Amniotic epithelial cell (primary cell): ENCODE results near the gene ABR.
A peak's percentile ranks its signal among the peaks of the same experiment; 100 is the strongest.
"Not testable (repeated sequence)": the region's sequence is repeated elsewhere in the genome, so short reads cannot be mapped to it uniquely, and the experiment has no call there.

Experiments used
- DNase-seq: peaks from one replicate; pipeline ENCODE4 v3.0.0-alpha.2; 2010; ENCODE audit warnings: low read depth

The ABR gene

GRCh38 chr17:1173432-1174262 is 6.1 kb downstream of the ABR start:
- no peak for DNase-seq

DNA sequence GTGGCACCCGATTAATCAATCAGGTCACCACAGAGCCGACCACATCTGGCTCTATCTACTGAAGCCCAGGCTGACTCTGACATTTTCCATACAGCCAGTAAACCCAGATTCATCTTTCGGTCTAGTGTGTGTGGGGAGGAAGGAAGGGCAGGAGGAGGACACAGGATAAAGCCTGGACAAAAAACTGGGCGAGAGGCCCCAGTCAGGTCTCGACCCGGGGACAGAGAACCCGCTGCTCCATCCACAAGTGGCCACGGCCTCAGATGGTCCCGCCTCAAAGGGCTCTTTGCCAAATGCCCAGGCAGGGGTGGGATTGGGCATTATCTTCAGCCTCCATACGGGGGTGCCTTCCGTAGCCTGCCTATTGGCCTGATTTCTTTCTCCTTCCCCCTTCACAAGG is 7.8 kb downstream of the ABR start:
- no peak for DNase-seq

GRCh38 chr17:1170739-1171138 is 9.0 kb downstream of the ABR start:
- DNase-seq = no peak

DNA sequence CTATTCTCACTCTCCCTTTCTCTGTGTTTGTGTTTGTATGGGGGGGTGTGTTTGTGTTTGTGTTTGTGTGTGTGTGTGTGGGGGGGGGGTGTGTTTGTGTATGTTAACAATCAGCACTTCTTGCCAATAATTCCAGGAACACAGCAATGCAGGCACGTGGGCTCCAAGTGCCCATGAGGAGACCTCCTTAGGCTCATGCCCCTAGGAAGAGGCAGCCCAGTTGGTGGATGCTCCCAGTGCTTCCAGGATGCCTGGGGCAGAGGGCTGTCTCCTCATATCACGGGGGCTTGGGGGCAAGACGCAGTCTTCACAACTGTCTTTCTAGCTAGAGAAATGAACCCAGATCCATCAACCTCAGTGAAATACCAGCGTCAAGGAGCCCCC is 9.9 kb downstream of the ABR start:
- DNase-seq = no peak

DNA sequence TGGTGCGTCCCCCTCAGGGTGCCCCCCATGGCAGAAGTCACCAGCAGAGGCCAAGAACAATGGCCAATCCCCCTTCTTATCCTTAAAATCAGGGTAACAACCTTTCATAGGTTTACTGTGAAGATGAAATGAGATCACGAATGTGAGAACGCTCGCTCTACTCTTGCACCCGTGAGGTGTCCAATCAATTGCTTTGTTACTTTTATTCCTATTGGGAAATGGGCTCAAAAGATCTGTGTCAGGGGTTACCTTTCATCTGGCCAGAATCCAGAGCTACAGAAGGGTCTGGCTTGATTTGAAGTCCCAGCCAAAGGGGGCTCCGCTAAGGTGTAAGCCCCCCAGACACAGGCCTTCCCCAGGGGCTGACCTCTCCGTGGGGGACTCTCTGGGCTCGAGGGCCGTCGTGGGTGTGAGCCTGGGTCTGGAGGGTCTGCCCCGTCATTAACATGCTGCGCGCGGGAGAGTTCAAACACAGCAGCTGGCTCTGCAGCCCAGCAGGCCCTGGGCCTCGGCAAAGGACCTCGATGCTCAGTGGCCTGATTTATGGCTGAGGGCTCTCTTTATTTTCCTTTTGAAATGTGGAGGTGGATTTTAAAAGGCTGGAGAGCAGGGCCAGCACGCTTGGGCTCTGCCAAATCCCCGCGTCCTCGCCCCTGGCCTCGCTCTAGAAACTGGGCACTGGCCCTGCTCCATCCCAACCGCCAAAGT is 10.4 kb downstream of the ABR start:
- no peak for DNase-seq

GRCh38 chr17:1168533-1169220 is 11.1 kb downstream of the ABR start:
- no peak for DNase-seq

- no peak for DNase-seq
These were observed 13.5 kb downstream of the ABR start for GRCh38 chr17:1166276-1166675.

- DNase-seq = no peak
These were observed 13.9 kb downstream of the ABR start for GRCh38 chr17:1165836-1166235.

- no peak for DNase-seq
These were observed 14.7 kb downstream of the ABR start for GRCh38 chr17:1164935-1165556.

DNA sequence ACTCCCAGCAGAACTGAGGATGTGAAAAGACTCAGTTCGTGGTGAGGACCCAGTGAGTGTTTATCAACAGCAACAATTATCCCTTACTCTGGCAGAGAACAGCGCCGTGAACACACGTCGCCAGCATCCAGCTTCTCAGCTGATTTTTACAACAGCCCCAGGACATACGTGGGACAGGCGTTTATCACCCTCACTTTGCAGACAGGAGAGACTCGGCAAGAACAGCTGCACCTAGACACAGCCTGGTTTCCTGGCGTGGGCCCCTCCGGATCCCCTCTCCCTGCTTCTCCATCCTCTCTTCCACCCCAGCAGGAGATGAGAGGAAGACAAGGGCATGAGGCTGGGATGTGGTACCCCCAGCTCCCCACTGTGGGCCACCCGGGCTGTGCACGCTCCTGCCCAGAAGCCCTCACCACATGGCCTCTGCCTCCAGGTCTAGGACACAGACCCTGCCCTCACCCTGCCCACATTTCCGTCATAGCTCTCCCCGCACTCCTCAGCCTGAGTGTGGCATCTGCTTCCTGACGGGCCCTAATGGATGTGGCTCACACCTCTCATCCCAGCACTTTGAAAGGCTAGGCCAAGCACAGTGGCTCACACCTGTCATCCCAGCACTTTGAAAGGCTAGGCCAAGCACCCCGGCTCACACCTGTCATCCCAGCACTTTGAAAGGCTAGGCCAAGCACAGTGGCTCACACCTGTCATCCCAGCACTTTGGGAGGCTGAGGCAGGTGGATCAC is 17.5 kb downstream of the ABR start:
- DNase-seq = no peak

DNA sequence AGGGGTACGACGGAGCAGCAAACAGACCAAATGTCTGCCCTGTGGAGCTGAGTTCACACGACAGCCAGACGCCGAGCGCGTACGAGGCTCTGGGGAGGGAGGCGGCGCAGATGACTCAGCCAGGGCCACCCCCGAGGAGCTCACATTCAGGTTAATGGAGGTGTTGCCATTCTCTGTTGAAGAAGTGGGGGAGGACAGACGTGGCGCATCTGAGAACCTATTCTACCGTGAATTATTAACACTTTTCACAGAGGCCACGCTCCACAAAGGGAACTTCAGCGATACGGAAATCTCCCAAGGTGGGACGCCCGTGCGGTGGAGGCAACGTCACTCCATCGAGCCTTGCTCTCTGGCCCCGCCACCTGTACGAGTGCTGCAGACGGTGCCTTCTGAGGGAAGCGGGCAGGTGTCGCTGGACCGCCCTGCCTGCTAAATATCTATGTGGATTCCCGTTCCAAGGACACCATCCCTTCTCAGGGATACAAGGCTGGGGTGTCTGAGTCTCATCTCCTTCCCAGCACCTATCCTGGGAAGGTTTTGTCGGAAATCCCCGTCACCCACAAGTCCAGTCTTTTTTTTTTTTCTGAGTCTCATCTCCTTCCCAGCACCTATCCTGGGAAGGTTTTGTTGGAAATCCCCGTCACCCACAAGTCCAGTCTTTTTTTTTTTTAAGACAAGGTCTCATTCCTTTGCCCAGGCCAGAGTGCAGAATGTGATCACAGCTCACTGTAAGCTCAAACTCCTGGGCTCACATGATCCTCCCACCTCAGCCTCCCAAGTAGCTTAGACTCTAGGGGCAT is 19.0 kb downstream of the ABR start:
- DNase-seq = no peak

- DNase-seq = peak; percentile 15
These were observed 20.2 kb downstream of the ABR start for GRCh38 chr17:1159431-1160180.

DNA sequence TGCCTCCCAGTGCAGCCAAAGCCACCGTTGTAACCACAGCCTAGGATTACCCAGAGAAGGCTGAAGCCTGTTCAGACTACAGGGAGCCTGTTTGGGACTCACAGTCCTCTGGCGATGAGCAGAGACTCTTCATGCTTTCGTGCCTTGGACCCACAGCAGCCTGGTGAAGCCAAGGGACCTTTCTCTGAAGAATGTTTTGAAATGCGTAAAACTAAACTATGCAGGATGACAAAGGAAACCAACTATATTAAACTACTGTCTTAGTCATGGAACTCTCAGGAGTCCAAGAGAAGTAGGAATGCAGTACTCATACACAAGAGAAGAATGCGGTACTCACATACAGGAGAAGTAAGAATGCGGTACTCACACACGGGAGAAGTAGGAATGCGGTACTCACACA is 20.9 kb downstream of the ABR start:
- DNase-seq = peak; percentile 21

GRCh38 chr17:1156864-1157263 is 22.9 kb downstream of the ABR start:
- no peak for DNase-seq

DNA sequence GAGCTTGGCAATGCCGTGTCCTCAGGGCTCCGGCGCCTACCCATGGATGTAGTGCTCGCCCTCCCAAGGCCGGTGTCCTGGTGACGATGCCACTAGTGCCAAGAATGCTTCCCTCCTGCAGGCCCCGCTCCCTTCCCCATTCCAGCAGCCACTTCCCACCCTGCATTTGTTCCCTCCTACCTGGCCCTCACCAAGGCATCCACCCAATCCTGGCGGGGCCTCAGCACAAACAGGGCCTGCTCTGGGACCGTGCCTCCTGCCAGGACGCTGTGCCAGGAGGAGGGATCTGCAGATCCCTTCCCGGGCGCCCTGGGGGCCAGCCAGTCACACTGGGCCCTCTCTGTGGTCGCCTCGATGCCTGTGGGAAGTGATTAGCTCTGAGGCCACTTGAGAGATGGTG is 25.1 kb downstream of the ABR start:
- DNase-seq = no peak

DNA sequence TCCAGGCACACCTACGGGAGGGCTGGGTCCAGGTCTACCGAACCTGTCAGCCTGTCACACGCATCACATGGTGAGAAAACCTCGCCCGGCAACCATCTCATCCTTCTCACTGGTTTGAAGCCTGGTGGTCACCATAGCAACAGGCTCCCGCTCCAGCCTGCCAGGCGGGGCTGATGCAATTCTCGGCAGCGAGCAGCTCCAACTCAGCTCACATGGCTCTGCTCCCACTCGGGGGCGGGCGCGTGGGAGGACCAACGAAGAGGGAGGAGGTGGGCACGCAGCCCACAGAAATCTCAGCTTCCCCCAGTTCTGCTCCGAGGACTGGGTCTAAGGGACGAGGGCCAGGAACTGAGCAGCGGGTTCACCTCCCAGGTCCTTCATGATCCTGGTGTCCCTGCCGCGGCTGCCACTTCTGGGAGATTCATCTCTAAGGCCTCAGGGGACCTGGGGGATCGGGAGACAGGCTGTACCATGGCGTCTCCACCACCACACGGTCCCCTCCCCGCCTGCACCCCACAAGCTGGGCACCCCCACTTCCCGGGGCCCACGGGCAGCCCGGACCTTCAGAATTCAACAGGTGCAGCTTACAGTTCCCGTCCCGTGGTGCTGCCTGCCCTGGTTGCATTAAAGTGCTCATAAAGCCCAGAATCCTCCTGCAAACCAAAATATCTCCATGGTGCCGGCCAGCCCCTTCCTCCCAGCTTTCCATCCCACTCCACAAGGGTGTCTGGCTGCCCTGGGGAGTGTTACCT is 25.8 kb downstream of the ABR start:
- DNase-seq = peak; percentile 83

GRCh38 chr17:1152582-1152981 is 27.2 kb downstream of the ABR start:
- DNase-seq = not testable (repeated sequence)

DNA sequence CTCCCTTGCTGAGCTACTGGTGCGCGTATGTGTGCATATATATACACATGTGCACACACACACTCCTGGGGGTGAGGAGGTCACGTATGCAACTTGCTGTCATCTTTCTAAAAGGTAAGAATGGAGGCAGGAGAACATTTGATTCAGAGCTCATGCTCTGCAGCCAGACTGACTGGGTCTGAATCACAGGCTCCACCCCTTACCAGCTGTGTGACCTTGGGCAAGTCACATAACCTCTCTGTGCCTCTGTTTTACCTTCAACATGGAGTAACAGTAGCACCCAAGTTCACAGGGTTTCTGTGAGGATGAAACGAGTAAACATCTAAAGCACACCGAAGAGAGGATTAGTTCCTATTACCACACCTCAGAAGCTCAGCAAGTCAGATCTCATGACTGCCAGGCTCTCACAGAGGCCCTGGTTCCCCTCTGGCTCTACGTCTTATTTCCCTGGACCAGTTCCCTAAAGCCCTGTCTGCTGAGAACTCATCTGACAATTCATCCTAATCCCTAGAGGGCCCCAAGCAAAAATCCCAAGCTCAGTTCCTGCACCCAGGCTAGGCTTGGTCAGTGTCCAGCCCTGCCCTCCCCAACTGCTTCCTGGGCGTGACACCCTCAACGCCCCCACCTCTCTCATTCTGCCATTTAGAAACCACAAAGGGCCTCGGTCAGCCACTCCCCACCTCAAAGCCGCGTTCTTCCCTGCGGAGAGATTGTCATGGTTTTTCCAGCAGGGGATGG is 28.7 kb downstream of the ABR start:
- peak; percentile 51 for DNase-seq

DNA sequence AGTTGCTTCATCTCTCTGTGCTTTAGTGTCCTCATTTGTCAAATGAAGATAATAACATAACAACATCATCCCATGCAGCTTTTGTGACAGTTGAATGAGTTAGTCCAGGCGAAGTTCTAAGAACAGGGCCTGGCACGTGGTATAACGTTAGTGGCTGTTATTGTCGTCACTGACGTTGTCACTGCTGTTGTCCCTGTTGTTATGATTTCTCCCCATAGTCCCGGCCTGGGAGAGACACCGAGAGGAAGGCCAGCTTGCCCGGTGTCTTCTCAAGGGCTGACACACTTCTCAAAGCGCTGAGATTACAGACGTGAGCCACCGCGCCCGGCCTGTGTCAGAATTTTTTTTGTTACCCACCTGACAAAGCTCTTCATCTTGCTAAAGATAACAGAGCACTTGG is 29.9 kb downstream of the ABR start:
- no peak for DNase-seq
